ENCODE measurements around the gene PAX8.
"Not testable (repeated sequence)": the region's sequence is repeated elsewhere in the genome, so short reads cannot be mapped to it uniquely, and the experiment has no call there.

- not testable (repeated sequence) for TF ChIP-seq PRDM4 (tag by site-specific recombination; IDR thresholded peaks at IDR 0.05)
- TF ChIP-seq, protein P1, sequence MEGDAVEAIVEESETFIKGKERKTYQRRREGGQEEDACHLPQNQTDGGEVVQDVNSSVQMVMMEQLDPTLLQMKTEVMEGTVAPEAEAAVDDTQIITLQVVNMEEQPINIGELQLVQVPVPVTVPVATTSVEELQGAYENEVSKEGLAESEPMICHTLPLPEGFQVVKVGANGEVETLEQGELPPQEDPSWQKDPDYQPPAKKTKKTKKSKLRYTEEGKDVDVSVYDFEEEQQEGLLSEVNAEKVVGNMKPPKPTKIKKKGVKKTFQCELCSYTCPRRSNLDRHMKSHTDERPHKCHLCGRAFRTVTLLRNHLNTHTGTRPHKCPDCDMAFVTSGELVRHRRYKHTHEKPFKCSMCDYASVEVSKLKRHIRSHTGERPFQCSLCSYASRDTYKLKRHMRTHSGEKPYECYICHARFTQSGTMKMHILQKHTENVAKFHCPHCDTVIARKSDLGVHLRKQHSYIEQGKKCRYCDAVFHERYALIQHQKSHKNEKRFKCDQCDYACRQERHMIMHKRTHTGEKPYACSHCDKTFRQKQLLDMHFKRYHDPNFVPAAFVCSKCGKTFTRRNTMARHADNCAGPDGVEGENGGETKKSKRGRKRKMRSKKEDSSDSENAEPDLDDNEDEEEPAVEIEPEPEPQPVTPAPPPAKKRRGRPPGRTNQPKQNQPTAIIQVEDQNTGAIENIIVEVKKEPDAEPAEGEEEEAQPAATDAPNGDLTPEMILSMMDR (tag by site-specific recombination; IDR thresholded peaks at IDR 0.05) = not testable (repeated sequence)
These were observed 40.2 kb upstream of the PAX8 start for GRCh38 chr2:113318941-113319340.
